ENCODE data around the gene PEBP1.
A peak's percentile ranks its signal among the peaks of the same experiment; 100 is the strongest.
"Not testable (repeated sequence)": the region's sequence is repeated elsewhere in the genome, so short reads cannot be mapped to it uniquely, and the experiment has no call there.

Gene PEBP1

GRCh38 chr12:118135788-118136558, at the start of gene PEBP1:
PEBP1 (plus strand) TSS chr12:118136124; CDS start chr12:118136210, 86 bp downstream.
- DNase-seq: peak; percentile 92

- DNase-seq: no peak
Observed at GRCh38 chr12:118089782-118090181, 46.1 kb upstream of the PEBP1 start.

- no peak for DNase-seq
Observed at GRCh38 chr12:118094039-118094438, 41.9 kb upstream of the PEBP1 start.

DNA sequence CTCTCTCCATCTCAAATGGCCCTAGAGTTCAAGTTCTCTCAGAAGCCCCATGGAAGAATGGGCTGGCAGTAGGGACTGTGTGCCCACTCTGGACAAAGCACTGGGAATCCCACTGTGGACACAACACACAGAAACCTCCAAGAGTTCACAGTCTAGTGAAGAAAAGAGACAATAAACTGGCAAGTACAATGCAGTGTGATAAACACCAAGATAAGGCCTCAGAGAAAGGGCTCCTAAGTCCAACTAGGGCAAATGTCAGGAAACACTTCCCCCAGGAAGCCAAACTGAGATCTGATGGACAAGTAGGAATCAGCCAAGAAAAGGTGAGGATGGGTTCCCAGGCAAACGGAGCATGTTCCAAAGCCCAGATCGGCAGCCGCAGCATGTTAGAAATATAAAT, 37.5 kb upstream of the PEBP1 start:
- DNase-seq: no peak

DNA sequence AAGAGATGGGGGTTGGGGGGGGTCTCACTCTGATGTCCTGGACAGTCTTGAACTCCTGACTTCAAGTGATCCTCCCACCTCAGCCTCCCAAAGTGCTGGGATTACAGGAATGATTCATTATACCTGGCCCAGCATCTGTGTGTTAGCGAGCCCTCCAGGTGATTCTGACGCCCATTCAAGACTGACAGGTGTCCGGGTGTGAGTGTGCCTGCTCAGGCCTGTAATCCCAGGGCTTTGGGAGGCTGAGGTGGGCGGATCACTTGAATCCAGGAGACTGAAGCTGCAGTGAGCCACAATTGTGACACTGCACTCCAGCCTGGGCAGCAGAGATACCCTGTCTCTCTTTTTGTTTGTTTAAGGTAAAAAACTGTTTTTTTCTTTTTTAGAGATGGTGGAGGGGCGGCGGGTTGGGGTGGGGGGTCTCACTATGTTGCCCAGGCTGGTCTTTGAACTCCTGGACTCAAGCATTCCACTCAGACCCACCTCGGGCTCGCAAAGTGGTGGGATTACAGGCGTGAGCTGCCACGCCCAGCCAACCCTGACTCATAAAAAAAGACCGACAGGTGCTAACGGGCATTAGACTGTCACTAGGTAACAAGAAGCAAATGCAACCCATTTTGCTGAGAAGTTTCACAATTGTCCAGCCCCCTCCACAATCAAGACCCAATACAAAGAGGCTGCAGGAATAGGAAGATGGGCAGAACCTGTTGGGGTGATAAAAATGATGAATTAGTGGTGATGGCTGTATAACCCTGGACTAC, 36.8 kb upstream of the PEBP1 start:
- no peak for DNase-seq

GRCh38 chr12:118101051-118101450, 34.9 kb upstream of the PEBP1 start:
- DNase-seq: no peak

DNA sequence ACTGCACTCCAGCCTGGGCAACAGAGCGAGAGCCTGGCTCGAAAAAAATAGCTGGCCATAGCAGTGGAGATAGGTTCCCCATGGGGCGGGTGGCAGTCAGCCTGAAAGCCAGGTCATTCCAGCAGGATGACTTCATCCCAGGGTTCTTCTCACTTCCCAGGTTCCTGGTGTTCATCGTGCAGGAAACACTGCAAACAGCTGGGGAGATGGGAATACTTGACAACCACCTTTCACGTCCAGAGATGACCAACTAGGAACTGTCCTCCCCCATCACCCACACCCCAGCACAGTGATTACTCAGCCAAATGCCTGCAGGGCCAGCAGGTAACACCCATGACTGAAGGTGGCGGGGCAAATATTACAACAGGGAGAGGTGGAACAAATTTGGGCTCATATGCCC, 33.9 kb upstream of the PEBP1 start:
- no peak for DNase-seq

DNA sequence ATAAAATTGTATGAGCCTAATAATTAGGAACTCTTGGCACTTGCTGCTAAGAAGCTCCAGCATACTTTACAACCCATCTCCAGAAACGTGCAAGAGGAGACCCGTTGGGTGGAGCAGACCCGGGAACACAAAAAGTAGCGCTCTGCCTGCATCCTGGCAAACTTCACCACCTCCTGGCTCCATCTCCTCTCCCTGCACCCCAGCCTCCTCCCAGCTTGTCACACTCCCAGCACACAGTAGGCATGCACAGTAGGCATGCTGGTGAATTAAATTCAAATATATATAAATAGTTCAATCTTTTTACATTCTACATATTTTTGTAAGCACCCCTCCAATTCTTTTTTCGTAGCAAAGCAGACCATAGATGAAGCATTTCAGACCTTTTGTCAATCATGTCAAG, 33.3 kb upstream of the PEBP1 start:
- no peak for DNase-seq

DNA sequence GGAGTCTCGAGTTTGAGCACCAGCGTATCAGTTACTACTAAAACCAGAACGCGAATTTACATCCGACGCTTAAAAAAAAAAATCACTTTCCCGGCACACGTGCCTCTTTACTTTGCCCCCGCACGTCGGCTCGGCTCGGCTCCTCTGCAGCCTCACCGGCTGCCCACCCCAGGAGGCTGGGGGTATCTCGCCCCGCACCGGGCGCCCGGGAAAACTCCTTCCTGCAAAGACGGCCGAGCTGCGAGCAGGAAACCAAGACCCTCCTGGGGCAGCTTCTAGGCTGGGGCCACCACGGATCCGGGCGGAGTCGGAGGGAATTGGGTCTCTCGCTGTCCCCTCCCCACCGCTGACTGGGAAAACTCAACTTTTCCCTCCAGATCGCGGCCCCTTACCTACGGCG, 32.7 kb upstream of the PEBP1 start:
- no peak for DNase-seq

DNA sequence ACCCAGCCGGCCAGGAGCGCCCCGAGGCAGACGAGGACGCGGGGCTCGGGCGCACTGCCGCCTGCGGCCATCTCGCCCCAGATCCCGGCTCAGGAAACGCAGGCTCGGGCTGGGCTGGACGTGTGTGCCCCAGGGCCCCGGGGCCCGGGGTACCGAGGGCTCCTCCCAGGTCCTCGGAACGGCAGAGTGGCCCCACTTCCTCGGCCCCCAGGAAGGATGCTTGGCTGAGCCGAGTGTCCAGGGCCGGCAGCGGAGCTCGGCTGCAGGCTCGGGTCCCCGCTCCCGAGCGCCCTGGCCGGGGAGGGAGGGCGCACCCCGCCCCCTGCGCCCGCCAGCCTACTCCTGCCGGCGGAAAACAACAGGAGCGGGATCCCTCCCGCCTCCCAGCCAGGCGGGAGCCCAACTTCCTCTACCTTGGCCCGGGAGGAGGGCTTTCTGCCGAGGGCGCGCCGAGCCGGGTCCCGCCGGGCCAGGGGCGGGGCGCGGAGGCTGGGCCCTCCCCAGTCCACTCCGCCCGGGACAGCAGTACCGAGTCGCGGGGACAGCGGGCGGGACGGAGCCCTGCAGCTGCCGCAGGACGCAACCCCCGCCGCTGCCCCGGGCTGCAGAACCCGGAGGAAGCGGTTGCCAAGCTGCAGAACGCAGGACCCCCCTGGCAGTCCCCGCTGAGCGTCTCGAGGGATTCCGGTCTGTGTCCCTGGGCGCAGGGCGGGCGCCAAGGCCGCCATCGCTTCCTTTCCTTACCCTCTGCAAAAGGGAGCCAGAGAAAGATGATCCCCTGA, 32.1 kb upstream of the PEBP1 start, which contains the start of gene VSIG10:
Gene VSIG10, minus strand, starts transcription at position 411 of the 782 bp plus-strand sequence. Its CDS starts 340 bp downstream, at position 71.
- DNase-seq: peak; percentile 2

GRCh38 chr12:118107011-118107410, 28.9 kb upstream of the PEBP1 start:
- no peak for DNase-seq

- no peak for DNase-seq
Observed at GRCh38 chr12:118107694-118108093, 28.2 kb upstream of the PEBP1 start.

- no peak for DNase-seq
Observed at GRCh38 chr12:118109088-118109487, 26.8 kb upstream of the PEBP1 start.

DNA sequence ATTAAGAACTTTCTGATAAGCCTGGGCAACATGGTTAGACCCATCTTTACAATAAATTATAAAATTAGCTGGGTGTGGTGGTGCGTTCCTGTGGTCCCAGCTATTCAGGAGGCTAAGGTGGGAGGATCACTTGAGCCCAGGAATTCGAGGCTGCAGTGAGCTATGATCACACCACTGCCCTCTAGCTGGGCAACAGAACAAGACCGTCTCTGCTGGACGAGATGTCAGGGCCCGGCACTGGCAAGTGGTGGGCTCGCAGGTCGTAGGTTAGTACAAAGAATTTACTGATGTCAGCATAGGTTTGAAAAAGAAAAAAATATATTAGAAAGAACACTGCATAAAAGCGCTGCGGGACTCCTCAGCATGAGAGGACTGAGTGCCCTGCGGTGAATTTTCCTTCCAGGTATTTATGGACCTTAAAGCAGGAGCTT, 16.5 kb upstream of the PEBP1 start:
- DNase-seq: no peak

DNA sequence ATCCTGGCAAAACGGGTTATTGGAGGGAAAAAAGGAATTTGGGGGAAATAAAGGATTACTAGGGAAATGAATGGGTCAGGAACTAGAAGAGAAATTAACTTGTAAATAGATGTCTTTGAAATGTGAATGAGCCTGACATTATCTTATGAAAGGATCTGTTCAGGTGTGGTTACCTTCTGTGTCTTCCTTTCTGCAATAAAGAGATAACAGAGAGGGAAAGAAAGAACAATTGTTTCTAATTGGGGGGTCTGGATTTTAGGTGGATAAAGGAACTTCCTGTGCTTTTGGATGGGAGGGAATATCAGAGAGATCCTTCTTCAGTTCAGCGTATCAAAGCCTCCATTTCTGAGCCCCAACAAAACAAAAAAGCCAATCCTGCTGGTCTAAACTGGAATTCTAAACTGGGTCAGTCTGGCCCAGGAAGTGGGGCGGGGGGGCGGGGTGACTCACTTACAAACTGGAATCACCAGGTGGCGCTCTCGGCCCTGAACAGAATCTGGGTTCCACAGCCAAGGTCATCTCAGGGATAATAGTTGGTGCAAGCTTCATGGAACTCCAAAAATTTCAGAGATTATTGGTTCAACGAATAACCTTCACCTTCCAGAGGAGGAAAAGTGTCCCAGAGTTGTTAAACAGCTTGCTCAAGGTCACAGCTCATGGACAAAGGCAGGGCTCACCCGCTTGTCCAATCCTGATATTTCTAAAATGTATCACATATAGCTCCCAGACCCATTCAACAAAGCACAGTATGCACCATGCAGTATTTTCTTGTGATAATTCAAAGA, 15.2 kb upstream of the PEBP1 start:
- DNase-seq: peak; percentile 71

- no peak for DNase-seq
Observed at GRCh38 chr12:118122264-118122663, 13.7 kb upstream of the PEBP1 start.

DNA sequence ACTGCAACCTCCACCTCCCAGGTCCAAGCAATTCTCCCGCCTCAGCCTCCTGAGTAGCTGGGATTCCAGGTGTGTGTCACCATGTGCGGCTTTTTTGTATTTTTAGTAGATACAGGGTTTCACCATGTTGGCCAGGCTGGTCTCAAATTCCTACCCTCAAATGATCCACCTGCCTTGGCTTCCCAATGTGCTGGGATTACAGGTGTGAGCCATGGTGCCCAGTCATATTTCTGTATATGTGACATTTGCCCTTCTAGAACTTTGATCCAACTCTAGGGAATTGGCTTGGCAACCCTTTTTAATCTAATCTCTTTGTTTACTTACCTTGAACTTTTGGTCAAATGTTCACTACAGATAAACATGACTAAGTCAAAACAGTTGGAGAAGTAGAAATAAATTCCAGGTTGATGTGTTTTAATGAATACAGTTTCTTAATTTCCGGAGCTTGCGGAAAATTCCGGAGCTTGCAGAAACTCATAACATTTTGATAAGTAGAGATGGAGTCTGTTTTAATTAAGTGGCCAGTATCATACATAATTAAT, 11.5 kb upstream of the PEBP1 start:
- no peak for DNase-seq

DNA sequence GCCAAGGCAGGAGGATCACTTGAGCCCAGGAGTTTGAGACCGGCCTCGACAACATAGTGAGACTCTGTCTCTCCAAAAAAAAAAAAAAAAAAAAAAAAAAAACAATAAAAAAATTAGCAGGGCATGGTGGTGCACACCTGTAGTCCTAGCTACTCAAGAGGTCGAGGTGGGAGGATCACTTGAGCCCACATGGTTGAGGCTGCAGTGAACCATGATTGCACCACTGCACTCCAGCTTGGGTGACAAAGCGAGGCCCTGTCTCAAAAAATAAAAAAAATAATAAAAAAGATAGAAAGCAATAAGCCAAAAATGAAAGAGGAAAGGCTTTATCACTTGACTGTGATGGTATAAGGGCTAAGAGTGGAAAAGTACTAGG, 10.2 kb upstream of the PEBP1 start:
- DNase-seq: no peak

DNA sequence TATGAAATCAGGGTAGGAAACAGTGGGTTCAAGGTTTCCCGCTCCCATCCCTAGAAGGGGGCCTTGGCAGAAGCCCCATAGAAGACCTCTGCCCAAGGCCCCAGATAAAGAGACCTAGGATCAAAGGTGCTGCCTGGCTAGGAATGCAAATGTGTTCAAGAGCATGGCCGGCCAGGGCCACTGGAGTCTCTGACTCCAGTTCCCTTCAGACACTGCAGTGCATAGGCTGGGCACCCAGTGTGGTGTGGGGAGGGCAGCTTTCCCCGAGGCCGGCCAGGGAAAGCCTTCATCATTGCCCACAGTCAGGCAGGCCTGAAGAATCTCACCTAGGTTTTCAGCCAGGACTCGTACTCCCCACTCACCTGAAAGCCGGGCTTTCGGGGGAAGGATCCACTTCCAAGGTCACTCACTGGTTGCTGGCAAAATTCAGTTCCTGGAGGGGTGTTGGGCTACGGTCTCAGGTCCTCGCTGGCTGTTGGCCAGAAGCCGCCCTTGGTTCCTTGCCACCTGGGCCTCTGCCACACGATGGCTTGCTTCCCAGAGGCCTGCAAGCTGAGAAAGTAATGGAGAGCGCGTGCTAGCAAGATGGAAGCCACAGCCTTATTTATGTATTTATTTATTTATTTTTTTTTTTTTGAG, 9.7 kb upstream of the PEBP1 start:
- no peak for DNase-seq

- no peak for DNase-seq
Observed at GRCh38 chr12:118127867-118128266, 8.1 kb upstream of the PEBP1 start.

DNA sequence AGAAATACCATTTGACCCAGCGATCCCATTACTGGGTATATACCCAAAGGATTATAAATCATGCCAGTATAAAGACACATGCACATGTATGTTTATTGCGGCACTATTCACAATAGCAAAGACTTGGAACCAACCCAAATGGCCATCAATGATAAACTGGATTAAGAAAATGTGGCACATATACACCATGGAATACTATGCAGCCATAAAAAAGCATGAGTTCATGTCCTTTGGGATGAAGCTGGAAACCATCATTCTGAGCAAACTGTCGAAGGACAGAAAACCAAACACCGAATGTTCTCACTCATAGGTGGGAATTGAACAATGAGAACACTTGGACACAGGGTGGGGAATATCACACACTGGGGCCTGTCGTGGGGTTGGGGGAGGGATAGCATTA, 6.5 kb upstream of the PEBP1 start:
- DNase-seq: not testable (repeated sequence)

DNA sequence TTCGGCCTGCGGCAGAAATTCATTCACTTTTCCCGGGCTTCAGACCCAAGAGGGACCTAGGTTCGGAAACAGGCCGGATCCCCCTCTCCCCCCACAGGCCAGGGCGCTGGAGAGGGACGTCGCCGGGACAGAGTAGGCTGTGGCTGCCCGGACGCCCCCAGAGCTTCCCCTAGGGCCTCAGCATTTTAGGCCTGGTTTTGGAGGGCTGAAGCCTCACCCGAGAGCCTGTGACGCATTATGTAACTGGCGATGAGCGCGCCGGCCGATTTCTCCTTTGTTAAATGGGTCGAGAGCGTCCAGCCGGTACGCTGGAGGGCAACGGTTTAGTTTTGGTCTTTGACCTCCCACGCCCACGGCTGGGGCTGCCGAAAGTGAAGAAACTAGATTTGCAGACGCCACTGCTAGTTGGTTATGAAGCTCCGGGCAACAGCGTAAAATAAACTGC, 657 bp downstream of the PEBP1 start:
- DNase-seq: peak; percentile 31

All from CD4-positive, alpha-beta T cell treated with Interleukin-21 for 1 hour (primary cell).